NCI-H69 (cell line): ENCODE measurements around the gene GBGT1.
"Not testable (repeated sequence)": the region's sequence is repeated elsewhere in the genome, so short reads cannot be mapped to it uniquely, and the experiment has no call there.

ENCODE experiments used
- DNase-seq: peaks from one replicate; lab custom pipeline; 2025; lab: John Stamatoyannopoulos, UW

GBGT1 gene

GRCh38 chr9:133163504-133164172, at the start of gene GBGT1:
Gene GBGT1, minus strand, starts transcription at chr9:133163914. Its CDS starts 1,502 bp downstream, at chr9:133162412.
- DNase-seq = peak; percentile 48

- no peak for DNase-seq
These were observed 46.9 kb upstream of the GBGT1 start for GRCh38 chr9:133210609-133211008.

GRCh38 chr9:133210202-133210532, 46.5 kb upstream of the GBGT1 start:
- DNase-seq = no peak

GRCh38 chr9:133209327-133210201, 45.9 kb upstream of the GBGT1 start:
- DNase-seq = not testable (repeated sequence)

- not testable (repeated sequence) for DNase-seq
These were observed 45.2 kb upstream of the GBGT1 start, which contains the start of gene OBP2B for GRCh38 chr9:133208880-133209300. Gene OBP2B, minus strand, starts transcription at chr9:133209250. Its CDS starts 51 bp downstream, at chr9:133209199.

- DNase-seq = not testable (repeated sequence)
These were observed 44.6 kb upstream of the GBGT1 start for GRCh38 chr9:133208171-133208879.

- DNase-seq = no peak
These were observed 43.9 kb upstream of the GBGT1 start for GRCh38 chr9:133207540-133208170.

- DNase-seq = no peak
These were observed 43.4 kb upstream of the GBGT1 start for GRCh38 chr9:133207021-133207531.

- no peak for DNase-seq
These were observed 42.5 kb upstream of the GBGT1 start for GRCh38 chr9:133205996-133206931.

- DNase-seq = not testable (repeated sequence)
These were observed 41.8 kb upstream of the GBGT1 start for GRCh38 chr9:133205481-133205887.

- no peak for DNase-seq
These were observed 41.3 kb upstream of the GBGT1 start for GRCh38 chr9:133204993-133205336.

- DNase-seq = no peak
These were observed 40.8 kb upstream of the GBGT1 start for GRCh38 chr9:133204335-133204992.

GRCh38 chr9:133203506-133204075, 39.9 kb upstream of the GBGT1 start:
- no peak for DNase-seq

- DNase-seq = no peak
These were observed 39.2 kb upstream of the GBGT1 start for GRCh38 chr9:133202688-133203453.

GRCh38 chr9:133202145-133202513, 38.4 kb upstream of the GBGT1 start:
- DNase-seq = no peak

GRCh38 chr9:133201424-133202144, 37.9 kb upstream of the GBGT1 start:
- no peak for DNase-seq

- no peak for DNase-seq
These were observed 36.9 kb upstream of the GBGT1 start for GRCh38 chr9:133200631-133201030.

GRCh38 chr9:133199648-133200321, 36.1 kb upstream of the GBGT1 start:
- DNase-seq = peak; percentile 86
